Upper lobe of left lung (tissue), 4 donors: ENCODE results near the gene ARRDC1.

Experiments used
- EP300 ChIP-seq, 4 donors: sonication (generic); formaldehyde crosslinking; IDR thresholded peaks; one replicate each; pipeline ENCODE4 v1.5.1; 2017; ENCODE audit warnings: antibody characterized with exemption in 4 of 4, control low read depth in 2 of 4
- POLR2A ChIP-seq, 4 donors: fragments of 450-650 bp; IDR thresholded peaks; one replicate each; pipeline ENCODE4 v1.5.1; 2016 to 2017; ENCODE audit warnings: antibody characterized with exemption in 4 of 4, mild to moderate bottlenecking in 2 of 4
- POLR2AphosphoS5 ChIP-seq, 2 donors: sonication (generic); formaldehyde crosslinking; IDR thresholded peaks; one replicate each; pipeline ENCODE4 v1.5.1; 2017; ENCODE audit warnings: antibody characterized with exemption in 2 of 2
- TF ChIP-seq, protein P1 (sequence below), 6 experiments: fragments of 450-650 bp in 4 of 6; fragments of 200-600 bp in 2 of 6; sonication (generic) in 2 of 6; IDR thresholded peaks; one replicate each; pipeline ENCODE4 v1.5.1; 2016 to 2019; ENCODE audit warnings: antibody characterized with exemption in 6 of 6

DNA sequence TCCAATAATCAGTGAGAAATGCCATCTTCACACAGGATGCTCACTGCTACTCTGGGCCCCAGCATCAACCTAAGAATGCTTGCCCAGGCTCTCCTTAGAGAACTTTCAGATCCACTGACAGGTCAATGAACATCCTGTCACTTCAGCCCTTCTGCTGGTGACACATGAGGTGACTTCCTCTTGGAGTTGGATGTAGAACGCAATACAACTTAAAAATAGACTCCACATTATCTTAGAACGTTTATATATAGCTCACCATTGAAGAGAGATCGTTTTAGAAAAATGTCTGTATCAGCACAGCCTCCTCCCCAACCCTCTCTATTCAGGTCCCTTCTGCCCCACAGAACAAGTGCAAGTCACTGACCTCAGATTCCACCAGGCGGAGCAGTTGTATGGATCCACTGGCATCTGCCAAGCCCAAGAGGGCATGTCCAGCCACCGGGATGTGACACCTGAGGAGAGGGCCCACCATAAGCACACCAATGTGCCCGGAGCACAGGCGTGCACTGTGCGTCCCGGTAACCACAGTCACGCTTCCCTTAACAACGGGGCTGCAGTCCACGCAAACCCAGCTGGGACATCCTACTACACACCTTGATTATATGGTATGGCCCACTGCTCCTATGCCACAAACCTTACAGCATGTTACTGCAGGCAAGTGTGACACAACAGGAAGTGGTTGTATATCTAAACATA is 29.6 kb upstream of the ARRDC1 start:
- TF ChIP-seq POLR2A (IDR thresholded peaks at IDR 0.05) (no peak), POLR2AphosphoS5 (IDR thresholded peaks at IDR 0.05) (no peak), EP300 (IDR thresholded peaks at IDR 0.05) (no peak)
- TF ChIP-seq, protein P1, sequence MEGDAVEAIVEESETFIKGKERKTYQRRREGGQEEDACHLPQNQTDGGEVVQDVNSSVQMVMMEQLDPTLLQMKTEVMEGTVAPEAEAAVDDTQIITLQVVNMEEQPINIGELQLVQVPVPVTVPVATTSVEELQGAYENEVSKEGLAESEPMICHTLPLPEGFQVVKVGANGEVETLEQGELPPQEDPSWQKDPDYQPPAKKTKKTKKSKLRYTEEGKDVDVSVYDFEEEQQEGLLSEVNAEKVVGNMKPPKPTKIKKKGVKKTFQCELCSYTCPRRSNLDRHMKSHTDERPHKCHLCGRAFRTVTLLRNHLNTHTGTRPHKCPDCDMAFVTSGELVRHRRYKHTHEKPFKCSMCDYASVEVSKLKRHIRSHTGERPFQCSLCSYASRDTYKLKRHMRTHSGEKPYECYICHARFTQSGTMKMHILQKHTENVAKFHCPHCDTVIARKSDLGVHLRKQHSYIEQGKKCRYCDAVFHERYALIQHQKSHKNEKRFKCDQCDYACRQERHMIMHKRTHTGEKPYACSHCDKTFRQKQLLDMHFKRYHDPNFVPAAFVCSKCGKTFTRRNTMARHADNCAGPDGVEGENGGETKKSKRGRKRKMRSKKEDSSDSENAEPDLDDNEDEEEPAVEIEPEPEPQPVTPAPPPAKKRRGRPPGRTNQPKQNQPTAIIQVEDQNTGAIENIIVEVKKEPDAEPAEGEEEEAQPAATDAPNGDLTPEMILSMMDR (IDR thresholded peaks at IDR 0.05) = no peak
